Inflammatory macrophage (primary cell): Measurements from ENCODE around the gene ACAP2.
"Not testable (repeated sequence)": the region's sequence is repeated elsewhere in the genome, so short reads cannot be mapped to it uniquely, and the experiment has no call there.

Source experiments
- DNase-seq, 2 donors: peaks; one replicate each; pipeline ENCODE4 v3.0.0-alpha.2; 2020 to 2022

The ACAP2 gene

DNA sequence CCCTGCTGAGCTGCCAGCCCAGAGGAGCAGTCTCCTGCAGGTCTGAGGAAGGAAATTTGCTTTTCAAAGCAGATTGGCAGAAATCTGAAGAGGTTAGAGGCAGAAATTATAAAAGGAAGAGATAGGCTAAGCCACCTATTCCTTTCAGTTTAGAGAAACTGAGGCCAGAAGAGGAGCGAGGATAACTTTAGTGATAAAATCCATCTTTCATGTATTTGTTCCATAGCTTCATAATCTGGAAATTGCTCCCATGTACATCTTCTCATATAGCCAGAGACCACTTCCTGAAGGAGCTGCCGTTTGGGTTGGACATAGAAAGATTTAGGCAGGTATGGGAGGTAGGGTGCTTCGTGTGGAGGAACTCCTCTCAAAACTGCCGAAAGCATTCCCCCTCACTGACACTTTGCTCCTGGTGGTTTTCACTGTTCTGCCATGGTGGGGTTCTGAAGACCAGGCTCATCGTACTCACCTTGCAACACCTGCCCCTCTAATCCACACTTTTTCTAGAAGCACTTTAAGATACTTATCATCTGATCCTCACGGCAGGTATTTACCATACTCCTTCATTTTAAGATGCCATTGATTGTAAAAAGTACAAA lies 670 bp upstream of the ACAP2 start:
- no peak for DNase-seq

DNA sequence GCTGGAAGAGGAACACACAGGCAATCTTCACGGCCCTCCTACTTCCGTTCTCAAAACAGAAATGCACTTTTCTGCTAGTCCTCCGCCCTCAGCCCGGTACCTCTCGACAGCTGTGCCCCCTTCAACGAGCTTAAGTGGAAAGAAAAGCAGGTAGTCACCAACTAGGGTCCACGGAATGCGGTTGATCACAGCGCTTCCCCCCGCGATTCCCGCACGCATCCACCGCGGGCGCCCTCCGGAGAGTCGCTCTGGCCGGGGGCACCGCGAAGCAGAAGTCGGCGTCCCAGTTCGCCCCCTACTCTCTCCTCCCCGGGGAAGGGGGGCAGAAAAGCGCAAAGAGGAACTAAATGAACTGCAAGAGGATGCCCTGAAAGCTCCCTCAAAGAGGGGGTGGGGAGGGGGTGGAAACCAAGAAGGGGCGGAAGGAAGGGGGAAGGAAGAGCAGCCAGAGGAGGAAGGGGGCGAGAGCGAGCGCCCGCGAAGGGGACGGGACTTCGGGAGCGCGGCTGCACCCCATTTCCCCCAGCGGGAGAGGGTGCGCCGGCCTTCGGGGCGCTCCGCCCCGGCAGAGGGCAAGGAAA lies 738 bp downstream of the ACAP2 start:
- DNase-seq, result peak; percentile 65 to 76

DNA sequence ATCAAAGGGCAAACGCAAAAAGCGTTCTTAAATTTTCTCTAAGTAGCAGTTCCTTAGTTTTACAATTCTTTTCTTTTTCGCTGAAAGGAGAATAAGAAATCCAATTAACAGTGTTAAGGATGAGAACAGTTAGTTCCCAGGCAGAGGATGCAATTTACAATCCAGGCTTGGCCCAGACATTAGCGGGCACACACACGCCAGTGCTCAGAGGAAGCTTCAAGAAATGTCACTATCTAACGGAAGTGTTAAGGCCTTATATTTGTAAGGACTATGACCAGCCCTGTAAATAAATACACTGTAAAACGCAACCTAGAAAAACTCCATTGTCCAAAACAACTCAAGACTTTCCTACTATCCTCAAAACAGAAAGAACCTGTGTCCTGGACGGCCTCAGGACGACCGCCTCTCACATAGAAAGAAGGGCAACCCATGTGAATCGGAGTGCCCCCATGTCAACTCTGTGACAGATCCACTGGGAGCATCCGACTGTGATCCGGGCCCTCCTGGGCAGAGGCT lies 1.3 kb downstream of the ACAP2 start:
- DNase-seq, result no peak

DNA sequence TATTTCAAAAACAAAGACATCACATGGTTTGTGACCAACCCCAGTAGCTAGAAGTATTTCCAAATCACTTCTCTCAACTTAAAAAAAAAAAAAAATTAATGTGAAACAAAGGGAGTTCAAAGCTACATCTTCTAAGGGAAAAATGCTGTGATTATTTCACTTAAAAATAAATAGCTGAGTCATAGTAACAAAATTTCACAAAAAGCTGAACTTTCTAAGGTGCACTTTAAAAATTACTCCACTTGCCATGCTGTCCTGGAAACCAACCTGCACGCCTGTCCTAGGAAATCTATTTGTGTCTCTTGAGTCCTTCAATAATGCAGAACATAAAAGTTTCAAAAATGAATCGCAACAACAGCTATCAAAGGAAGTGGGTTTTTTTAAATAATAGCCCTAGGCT lies 1.8 kb downstream of the ACAP2 start:
- DNase-seq, result peak in 1 of 2 donors; percentile 28

DNA sequence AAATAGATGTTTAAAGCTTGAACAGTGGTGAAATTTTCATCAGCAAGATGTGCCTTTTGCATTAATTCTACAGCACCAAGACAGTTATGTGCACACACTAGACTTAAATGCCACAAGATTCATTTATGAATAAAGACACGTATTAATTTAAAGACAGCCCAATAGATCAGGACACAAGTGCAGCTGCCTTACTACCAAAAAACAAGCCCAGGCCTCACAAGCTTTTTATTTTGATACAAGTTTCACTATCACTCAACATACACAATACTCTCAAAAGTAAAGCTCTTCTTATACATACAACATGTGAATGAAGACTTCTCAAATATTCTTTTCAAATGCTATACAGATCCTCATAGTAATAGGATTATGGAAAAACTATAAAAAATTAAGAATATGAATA lies 2.4 kb downstream of the ACAP2 start:
- no peak for DNase-seq

DNA sequence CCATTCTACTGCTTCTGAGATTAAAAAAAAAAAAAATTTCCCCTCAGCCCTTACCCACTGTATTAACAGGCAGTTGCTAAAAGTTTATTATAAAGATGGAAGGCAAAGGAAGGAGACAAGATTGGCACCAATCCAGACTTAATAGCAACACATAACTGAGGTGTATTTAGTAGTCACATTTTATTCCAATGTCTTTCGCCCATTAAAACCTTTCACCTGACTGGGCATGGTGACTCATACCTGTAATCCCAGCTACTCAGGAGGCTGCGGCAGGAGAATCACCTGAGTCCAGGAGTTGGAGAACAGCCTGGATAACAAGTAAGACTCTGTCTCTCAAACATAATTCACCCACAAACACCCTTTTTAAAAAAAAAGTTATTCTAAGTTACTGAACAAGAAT lies 4.4 kb downstream of the ACAP2 start:
- DNase-seq, result no peak

GRCh38 chr3:195425849-195426248 lies 17.0 kb downstream of the ACAP2 start:
- DNase-seq, result no peak

DNA sequence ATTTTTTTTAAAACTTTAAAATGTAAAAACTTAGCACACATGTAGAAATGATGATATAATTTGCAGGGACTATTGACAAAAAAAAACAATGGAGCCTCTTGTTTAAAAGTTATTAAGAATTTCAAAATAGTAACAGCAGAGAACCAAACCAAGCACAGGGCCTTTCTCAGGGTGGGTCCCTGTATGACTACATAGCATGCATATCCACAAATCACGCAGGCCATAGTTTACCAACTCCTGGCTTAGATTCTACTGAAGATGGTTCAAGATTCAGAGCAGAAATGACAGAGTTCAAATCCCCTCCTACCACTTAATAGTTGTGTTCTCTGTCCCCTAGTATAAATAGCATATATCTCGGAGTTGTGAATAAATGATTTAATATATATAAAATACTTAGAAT lies 19.0 kb downstream of the ACAP2 start:
- DNase-seq, result no peak

DNA sequence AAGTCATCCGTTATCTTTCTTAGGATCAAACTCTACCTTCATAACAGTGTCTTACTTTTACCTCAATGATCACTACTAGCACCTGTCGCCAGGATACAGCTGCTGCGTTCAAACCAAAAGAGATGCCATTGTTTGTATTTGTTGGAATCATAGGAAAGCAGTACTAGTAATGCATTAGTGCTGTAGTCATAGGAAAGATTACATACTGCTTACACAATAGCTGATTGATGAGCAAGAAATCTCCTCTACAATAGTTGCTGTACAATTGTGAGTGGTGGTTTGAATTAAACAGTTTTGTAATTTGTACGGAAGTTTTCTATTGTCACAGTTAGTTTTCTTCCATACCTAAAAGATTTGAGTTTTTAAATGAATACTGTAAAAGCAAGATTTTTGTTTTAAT lies 21.4 kb downstream of the ACAP2 start:
- peak in 1 of 2 donors; percentile 19 for DNase-seq

- DNase-seq, result no peak
Measured at GRCh38 chr3:195416795-195417194, 26.0 kb downstream of the ACAP2 start.

DNA sequence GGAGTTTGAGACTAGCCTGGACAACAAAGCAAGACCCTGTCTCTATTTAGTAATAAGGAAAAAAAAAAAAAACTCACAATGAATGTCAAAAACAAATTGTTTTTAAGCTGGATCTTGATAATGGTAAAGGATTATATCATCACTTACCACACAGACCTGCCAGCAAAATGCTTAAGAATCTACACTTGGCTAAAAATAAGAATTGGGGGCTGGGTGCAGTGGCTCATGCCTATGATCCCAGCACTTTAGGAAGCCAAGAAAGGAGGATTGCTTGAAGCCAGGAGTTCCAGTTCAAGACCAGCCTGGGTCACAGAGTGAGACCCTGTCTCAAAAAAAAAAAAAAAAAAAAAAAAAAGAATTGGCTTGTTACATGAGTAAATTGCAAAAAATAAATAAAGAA lies 31.0 kb downstream of the ACAP2 start:
- DNase-seq, result no peak

- DNase-seq, result no peak
Measured at GRCh38 chr3:195410546-195410945, 32.3 kb downstream of the ACAP2 start.

DNA sequence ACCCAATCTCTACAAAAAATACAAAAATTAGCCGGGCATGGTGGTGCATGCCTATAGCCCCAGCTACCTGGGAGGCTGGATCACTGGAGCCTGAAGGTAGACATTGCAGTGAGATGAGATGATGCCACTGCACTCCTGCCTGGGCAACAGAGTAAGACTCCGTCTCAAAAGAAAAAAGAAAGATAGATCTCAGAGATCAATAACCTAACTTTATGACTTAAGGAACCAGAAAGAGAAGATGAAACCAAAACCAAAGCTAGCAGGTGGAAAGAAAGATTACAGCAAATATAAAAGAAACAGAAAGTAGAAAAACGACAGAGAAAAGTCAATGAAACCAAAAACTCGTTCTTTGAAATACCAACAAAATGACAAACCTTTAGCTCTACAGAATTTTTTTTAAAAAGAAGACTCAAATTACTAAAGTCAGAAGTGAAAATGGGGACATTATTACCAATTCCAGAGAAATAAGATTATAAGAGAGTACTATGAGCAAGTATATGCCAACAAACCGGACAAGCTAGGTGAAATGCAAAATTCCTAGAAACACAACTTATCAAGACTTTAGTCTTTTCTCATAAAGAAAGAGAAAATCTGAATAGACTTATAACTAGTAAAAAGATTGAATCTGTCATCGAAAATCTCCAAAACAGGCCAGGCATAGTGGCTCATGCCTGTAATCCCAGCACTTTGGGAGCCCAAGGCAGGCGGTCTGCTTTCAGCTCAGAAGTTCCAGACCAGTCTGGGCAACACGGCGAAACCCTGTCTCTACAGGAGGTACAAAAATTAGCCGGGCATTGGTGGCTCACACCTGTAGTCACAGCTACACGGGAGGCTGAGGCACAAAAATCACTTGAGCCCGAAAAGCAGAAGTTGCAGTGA lies 35.0 kb downstream of the ACAP2 start:
- no peak for DNase-seq

GRCh38 chr3:195405651-195406050 lies 37.2 kb downstream of the ACAP2 start:
- DNase-seq, result peak; percentile 32 to 52

GRCh38 chr3:195403841-195404408 lies 38.9 kb downstream of the ACAP2 start:
- DNase-seq, result no peak

- DNase-seq, result no peak
Measured at GRCh38 chr3:195403244-195403643, 39.6 kb downstream of the ACAP2 start.

DNA sequence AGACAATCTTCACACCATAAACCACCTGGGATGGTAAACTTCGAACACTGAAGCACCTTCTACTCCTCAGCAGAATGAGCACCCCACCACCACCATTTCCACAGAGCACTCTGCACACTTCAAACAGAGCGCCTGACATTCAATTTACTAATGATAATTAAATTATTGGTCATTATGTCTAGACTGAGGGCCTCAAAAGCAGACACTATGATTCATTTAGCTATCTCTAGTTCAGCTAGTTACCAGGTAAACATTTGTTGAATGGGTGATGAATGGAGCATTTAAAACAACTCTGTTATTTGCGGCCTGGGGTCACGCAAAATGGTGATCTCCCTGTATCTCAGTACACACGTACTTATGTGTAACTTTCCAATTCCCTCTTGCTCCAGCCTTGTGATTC lies 40.9 kb downstream of the ACAP2 start:
- no peak for DNase-seq

DNA sequence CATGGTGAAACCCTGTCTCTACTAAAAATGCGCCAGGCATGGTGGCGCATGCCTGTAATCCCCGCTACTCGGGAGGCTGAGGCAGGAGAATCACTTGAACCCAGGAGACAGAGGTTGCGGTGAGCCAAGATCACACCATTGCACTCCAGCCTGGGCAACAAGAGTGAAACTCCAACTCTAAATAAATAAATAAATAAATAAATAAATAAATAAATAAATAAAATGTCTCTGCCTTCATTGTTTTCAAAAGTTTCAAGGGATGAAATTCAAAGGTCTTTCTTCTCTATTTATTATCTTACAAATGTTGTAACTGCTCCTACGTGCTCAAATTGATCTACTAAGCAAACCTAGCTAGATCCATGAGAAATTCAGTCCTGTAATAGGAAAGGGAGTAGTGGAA lies 44.4 kb downstream of the ACAP2 start:
- not testable (repeated sequence) for DNase-seq

- no peak for DNase-seq
Measured at GRCh38 chr3:195397524-195397923, 45.3 kb downstream of the ACAP2 start.

DNA sequence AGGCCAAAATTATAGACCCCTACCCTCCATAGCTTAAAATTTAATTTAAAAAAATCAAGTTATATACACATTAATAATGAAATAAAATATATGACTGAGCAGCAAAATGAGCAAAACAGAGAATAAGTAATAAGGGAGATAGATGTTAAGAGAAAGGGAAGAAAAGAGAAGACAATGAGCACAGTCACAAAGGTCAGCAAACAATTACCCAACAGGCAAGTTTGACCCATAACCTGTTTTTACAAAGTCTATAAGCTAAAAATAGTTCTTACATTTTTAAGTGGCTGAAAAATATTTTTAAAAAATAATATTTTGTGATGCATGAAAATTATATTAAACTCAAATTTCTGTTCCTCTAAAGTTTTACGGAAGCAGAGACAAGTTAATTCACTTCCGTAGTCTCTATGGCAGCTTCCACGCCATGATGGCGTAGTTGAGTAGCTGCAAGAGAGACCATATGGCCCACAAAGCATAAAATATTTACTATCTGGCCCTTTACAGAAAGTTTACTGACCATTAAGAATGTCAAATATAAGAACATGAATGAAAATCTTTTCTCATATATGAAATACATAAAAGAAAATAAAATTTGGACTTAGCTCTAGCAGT lies 47.5 kb downstream of the ACAP2 start:
- no peak for DNase-seq

DNA sequence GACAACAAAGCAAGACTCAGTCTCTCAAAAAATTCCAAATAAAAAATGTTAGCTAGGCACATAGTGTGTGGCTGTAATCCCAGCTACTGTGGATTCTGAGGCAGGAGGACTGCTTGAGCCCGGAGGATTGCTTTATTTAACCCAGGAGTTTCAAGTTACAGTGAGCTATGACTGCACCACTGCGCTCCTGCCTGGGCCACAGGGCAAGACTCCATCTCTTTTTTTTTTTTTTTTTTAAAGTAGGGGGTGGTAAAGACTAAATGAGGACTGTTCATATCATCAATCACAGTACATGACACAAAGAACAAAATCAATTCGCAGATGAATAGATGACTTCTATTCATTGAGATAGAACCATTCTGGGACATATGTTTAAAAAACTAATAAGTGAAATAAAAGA lies 48.1 kb downstream of the ACAP2 start:
- no peak for DNase-seq

DNA sequence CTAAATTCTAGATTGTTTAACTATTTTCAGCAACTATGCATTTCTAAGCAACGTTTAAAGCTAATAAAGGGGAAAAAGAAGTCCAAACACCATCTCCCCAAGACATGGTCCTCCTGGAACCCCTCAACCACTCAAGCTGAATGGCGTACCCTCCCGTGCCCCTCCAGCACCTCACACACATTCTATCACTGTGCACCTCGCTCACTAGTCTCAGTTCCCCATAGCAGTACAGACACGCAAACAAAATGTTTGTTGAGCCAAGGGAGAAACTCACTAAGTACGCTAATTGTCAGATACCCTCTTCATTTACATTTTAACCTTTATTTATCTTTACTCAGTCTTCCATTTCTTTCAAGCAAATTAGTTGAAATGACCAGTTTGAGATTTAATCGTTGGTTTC lies 48.8 kb downstream of the ACAP2 start:
- DNase-seq, result no peak

DNA sequence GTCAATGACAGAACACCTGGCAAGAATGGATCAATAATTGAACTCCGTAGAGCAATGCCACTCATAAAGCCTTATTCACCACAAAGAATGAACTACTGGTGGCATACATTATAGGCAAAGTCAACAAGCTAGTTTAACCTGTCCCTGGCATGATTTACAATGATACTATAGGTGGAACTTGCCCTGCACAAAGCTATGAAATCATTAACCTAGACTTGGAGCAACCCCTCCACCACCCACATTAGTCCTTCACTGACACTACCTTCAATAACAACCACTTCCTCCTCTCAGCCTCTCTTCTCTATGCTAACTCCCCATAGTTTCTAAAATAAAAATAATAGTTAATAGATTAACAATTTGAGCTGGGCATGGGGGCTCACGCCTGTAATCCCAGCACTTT lies 54.4 kb downstream of the ACAP2 start:
- no peak for DNase-seq
